Muscle layer of duodenum (tissue), 2 donors: Measurements from ENCODE around the gene CDC14B.
A peak's percentile ranks its signal among the peaks of the same experiment; 100 is the strongest.

Experiments
- H3K27ac ChIP-seq: one replicate; pipeline ENCODE4 v1.7.0; 2013; ENCODE audit warnings: mild to moderate bottlenecking, low read length
- H3K27me3 ChIP-seq: one replicate; pipeline ENCODE4 v1.7.0; 2013; ENCODE audit warnings: low read depth, mild to moderate bottlenecking, control low read depth, low read length
- H3K36me3 ChIP-seq, 2 donors: one replicate each; pipeline ENCODE4 v1.7.0; 2013; ENCODE audit warnings: low read length in 2 of 2, control low read depth in 1 of 2, mild to moderate bottlenecking in 1 of 2; ENCODE audit not compliant: insufficient read depth in 2 of 2, control insufficient read depth in 1 of 2
- H3K4me1 ChIP-seq, 2 donors: one replicate each; pipeline ENCODE4 v1.7.0; 2013; ENCODE audit warnings: low read length in 2 of 2, mild to moderate bottlenecking in 2 of 2, control low read depth in 1 of 2, moderate library complexity in 1 of 2; ENCODE audit not compliant: insufficient read depth in 2 of 2, control insufficient read depth in 1 of 2
- H3K4me3 ChIP-seq, 2 donors: one replicate each; pipeline ENCODE4 v1.7.0; 2013; ENCODE audit warnings: low read length in 2 of 2, low read depth in 1 of 2, mild to moderate bottlenecking in 1 of 2
- H3K9me3 ChIP-seq, 2 donors: one replicate each; pipeline ENCODE4 v1.7.0; 2013; ENCODE audit warnings: low read length in 2 of 2, control low read depth in 1 of 2, mild to moderate bottlenecking in 1 of 2; ENCODE audit not compliant: control insufficient read depth in 1 of 2
- donor health status: healthy.

Gene CDC14B

DNA sequence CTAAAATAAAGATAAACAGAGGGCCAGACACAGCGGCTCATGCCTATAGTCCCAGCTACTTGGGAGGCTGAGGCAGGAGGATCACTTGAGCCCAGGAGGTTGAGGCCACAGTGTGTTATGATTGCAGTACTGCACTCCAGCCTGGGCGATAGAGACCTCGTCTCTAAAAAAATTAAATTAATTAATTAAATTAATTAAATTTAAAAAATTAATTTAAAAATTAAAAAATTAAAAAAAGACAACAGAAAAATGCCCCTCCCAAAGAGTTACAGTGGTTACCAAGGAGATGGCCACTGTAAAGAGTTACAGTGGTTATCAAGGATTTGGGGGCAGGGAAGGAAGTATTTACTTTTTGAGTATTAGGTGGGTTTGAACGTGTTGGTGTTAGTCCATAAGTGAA lies 38.3 kb downstream of the CDC14B start:
- H3K9me3 ChIP-seq = no peaks in the 10 kb centered on the region
- H3K36me3 ChIP-seq = no peaks in the 10 kb centered on the region
- no peak overlapping the region for H3K27ac ChIP-seq
- no peaks in the 10 kb centered on the region for H3K27me3 ChIP-seq
- no peak overlapping the region for H3K4me3 ChIP-seq
- no peaks in the 10 kb centered on the region for H3K4me1 ChIP-seq

DNA sequence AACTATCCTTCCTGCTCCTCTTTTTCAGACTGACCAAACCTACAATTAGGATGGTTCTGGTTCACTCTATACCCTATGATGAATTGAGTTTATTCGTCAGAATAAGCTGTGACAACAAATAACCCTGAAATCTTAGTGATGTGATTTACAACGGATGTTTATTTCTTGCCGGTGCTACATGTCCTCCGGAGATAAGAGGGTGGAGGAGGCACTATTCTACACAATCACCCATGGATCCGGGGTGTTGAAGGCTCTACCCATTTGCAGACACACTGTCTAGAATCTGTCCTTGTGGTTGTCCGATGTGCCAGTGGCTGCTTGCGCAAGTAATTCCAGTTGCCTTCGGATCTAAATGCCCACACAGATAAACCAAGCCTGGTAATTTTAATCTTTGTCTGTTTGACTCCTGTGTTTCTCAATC lies 44.7 kb downstream of the CDC14B start:
- Histone ChIP-seq H3K4me3 (no peak overlapping the region), H3K36me3 (no peaks in the 10 kb centered on the region), H3K4me1 (no peaks in the 10 kb centered on the region), H3K27ac (no peak overlapping the region), H3K27me3 (no peaks in the 10 kb centered on the region), H3K9me3 (no peaks in the 10 kb centered on the region)

DNA sequence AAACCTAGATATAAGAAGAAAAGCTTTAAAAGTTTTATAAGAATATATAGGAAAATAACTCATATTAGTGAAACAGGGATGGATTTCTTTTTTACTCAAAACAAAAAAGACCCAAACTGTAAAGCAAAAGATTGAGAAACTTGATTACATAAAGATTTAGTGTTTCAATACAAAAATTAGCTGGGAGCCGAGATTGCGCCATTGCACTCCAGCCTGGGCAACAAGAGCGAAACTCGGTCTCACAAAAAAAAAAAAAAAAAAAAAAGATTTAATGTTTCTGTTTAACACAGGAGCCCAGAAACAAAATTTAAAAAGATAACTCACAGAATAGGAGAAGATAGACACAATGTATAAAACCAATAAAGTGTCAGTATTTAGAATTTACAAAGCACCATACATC lies 45.2 kb downstream of the CDC14B start:
- H3K4me3 ChIP-seq = no peak overlapping the region
- H3K27me3 ChIP-seq = no peaks in the 10 kb centered on the region
- no peaks in the 10 kb centered on the region for H3K4me1 ChIP-seq
- H3K36me3 ChIP-seq = no peaks in the 10 kb centered on the region
- no peaks in the 10 kb centered on the region for H3K9me3 ChIP-seq
- no peak overlapping the region for H3K27ac ChIP-seq

DNA sequence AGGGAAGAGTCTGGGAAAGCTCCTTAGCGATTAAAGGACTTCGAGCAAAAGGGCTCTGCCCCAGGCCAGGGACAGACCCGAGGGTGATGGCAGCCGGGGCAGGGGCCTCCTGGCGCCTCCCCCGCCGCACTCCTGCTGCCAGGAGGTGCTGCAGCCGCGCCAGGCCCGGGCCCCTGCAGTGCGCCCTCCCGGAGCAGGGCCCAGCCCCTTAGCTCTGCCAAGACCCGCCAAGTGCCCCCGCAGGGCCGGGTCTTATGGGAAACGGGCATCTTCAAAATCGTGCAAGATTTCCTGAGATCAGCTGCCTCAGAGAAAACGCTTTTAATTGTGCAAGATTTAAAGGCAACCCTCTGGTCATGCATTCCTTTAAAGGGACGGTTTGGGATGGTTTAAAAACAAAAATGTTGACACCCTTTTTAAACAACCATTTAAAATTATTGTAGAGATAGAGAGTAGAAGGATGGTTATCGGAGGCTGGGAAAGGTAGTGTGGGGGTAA lies 52.4 kb downstream of the CDC14B start:
- Histone ChIP-seq H3K9me3 (no peaks in the 10 kb centered on the region), H3K27me3 (no peaks in the 10 kb centered on the region), H3K4me1 (peaks cover 0 to 18% of the 10 kb centered on the region in 2 donors), H3K36me3 (peaks cover 0 to under 1% of the 10 kb centered on the region in 2 donors), H3K4me3 (peak overlapping the region; percentile 76 to 97), H3K27ac (peak overlapping the region; percentile 43)

DNA sequence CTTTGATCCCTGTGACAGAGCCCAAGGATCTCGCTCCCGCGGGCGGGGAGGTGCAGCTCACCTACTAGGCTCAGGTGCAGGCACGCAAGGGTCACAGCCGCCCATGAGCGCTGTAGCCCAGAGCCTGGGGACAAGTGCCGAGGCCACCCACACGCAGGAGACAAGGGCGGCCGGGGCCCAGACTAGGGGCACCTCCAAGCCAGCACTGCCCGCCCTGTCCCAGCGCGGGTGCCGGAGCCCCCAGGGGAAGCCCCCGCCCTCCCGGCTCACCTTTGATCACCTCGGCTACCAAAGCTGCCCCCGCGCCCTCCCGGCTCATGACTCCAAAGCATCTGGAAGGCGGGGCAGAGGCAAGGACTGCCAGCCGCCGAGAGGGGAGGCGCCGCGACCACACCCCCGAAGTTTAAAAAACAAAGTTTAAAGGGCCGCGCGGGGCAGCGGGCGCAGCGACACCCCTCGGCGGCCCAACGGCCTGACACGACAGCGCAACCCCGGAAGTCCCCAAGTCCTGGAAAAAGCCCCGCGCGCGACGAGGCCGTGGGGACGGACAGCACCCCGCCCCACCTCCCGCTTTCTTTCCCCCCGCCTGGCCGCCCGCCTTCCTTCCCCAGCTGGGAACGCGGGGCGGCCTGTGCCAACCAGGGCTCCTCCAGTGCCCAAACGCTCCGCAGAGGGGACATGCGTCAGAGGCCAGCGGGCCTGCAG lies 53.0 kb downstream of the CDC14B start:
- peak overlapping the region; percentile 76 to 97 for H3K4me3 ChIP-seq
- no peaks in the 10 kb centered on the region for H3K27me3 ChIP-seq
- H3K36me3 ChIP-seq = peaks cover 0 to 6% of the 10 kb centered on the region in 2 donors
- peak overlapping the region; percentile 43 for H3K27ac ChIP-seq
- H3K9me3 ChIP-seq = no peaks in the 10 kb centered on the region
- peaks cover 0 to 18% of the 10 kb centered on the region in 2 donors for H3K4me1 ChIP-seq

DNA sequence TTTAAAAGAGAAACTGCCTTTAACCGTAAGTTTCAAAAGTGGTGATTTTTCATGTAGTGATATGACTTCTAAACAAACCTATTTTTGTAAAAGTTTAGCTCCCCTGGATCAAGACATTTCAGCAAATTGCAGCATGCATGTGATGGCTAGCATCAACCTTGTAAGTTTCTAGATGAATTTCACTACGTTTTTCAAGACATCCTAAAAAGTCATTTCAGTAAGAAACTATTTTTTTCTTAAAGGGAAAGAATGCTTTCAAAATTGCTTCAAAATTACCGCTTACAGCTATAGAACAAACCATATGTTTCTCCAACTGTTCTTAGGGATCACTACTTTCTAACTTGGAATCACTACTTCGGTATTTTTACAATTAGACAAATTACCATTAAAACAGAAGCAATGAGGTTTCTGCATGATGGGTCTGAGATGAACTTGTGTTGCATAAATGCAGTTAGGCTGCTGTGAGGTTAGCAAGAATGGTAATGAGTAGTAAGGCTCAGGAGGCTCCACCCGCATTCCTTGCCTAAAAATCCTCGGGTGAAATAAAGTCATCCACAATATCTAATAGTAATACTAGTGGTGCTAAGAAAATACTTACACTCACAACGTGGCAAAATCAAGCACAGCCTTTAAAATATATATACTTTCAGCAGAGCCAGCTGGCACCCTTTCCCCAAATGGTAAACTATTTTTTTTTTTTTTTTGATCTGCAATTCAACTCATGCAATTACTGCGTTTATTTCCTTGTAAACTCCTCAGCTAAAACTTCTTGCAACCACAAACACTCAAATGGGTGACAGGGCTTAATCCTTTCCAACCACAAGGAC lies 53.8 kb downstream of the CDC14B start:
- H3K36me3 ChIP-seq = peaks cover 0 to 8% of the 10 kb centered on the region in 2 donors
- peaks cover 0 to 18% of the 10 kb centered on the region in 2 donors for H3K4me1 ChIP-seq
- H3K4me3 ChIP-seq = peak overlapping the region; percentile 76 to 97
- no peaks in the 10 kb centered on the region for H3K9me3 ChIP-seq
- H3K27ac ChIP-seq = peak overlapping the region; percentile 43
- H3K27me3 ChIP-seq = no peaks in the 10 kb centered on the region

DNA sequence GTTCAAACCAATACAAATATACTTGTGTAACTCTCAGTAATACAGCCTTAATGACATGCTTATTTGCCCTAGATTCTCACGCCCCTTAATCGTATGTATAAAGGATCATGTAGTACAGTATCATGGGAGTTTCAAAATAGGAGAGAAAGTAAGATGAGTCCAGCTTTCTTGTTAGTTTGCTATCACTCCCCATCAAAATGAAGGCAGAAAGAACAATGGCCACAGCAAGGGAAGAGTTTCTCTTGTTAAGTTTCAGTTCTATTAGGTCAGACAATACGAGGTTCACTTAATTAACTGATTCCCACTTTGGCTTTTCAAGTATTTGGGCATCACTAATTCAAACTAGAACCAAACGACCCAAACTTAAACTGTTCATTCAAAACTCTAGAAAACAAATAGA lies 55.4 kb downstream of the CDC14B start:
- Histone ChIP-seq H3K36me3 (peaks cover 0 to 8% of the 10 kb centered on the region in 2 donors), H3K9me3 (no peaks in the 10 kb centered on the region), H3K4me1 (peaks cover 0 to 18% of the 10 kb centered on the region in 2 donors), H3K4me3 (no peak overlapping the region), H3K27ac (no peak overlapping the region), H3K27me3 (no peaks in the 10 kb centered on the region)

DNA sequence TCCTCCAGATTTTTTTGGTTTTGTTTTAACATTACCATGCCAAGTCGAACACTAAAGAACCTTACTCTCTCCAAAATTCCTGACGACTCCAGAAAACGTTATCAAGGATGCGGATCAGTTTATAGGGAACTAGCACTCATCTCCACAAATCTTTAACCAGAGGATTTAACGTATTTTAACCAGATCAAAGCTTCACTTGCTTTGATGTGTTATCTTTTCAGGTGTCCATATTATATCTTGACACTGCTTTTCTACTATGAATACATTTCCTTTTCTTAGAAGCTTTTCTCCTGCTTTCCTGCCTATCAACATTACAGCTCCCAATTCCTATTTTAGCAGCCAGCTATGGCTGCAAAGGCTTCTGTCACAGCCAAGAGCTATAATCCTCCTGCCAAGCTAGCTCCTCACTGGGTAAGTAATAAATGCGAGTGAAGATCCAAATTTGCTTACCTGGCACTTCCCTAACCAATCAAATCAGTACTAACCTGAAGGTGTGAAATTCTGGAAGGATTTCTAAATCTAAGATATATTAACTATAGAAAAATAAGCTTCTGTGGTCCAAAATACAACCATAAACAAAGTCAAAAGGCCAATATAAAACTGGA lies 60.2 kb downstream of the CDC14B start:
- Histone ChIP-seq H3K27ac (no peak overlapping the region), H3K4me3 (no peak overlapping the region), H3K4me1 (peaks cover 0 to 1% of the 10 kb centered on the region in 2 donors), H3K9me3 (no peaks in the 10 kb centered on the region), H3K27me3 (no peaks in the 10 kb centered on the region), H3K36me3 (peaks cover 0 to 8% of the 10 kb centered on the region in 2 donors)

DNA sequence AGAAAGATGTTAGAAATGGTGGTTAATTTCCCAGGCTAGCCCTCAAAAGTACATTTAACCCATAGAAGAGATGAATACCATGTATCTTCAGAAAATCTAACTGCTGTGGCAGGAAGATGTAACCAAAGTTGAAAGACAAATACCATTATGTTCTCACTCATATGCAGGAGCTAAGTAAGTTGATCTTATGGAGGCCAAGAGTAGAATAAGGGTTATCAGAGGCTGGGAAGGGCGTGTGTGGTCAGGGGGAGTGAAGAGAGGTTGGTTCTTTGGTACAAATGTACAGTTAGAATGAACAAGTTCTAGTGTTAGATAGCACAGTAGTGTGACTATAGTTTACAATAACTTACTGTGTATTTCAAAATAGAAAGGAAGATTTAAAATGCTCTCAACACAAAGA lies 61.7 kb downstream of the CDC14B start:
- H3K4me3 ChIP-seq = no peak overlapping the region
- no peak overlapping the region for H3K27ac ChIP-seq
- peaks cover 0 to 11% of the 10 kb centered on the region in 2 donors for H3K36me3 ChIP-seq
- no peaks in the 10 kb centered on the region for H3K4me1 ChIP-seq
- H3K9me3 ChIP-seq = no peaks in the 10 kb centered on the region
- H3K27me3 ChIP-seq = no peaks in the 10 kb centered on the region

DNA sequence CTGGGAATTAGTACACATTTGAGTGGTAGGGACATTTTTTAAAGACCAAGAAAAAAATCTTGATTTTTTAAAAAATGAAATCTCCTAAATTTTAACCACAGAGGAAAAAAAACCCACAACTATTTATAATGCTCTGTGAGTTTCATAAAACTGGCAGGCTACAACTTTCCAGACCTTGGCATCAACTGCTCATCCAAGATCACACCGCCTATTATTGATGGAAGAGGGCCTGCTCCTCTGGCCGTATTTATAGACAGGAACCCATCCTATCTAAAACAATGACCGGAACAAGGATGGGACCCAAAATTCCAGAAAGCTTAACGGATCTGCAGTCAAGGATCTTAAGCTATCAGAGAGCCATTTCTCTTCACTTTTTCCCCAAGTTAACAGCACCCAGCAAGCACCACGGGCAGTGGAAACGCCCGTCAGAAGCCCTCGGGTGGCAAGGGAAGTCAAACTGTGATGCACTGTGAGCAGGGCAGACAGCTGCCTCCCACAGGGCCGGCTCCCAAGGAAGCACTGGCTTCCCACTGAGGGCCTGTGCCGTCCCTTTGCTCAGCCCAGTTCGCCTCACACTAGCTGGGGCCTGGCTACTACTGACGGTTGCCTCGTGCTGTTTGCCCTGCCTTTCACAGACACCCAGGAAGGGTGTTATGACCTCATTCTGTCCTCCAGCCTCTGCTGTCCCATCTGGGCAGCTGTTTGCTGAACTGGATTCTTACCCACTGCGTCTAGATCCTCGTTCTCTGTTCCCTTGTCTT lies 62.8 kb downstream of the CDC14B start:
- peak overlapping the region; percentile 39 for H3K27ac ChIP-seq
- no peaks in the 10 kb centered on the region for H3K27me3 ChIP-seq
- H3K4me3 ChIP-seq = no peak overlapping the region
- no peaks in the 10 kb centered on the region for H3K4me1 ChIP-seq
- no peaks in the 10 kb centered on the region for H3K9me3 ChIP-seq
- H3K36me3 ChIP-seq = peaks cover 0 to 7% of the 10 kb centered on the region in 2 donors
